Measurements from ENCODE around the gene ATP1A1.

GRCh38 chr1:116350097-116350645 lies 22.9 kb upstream of the ATP1A1 start:
- TF ChIP-seq CTCF (IDR thresholded peaks at IDR 0.05; ENCODE audit: low read length) (no peak), EZH2 (IDR thresholded peaks at IDR 0.05; ENCODE audit: borderline replicate concordance, low read length) (no peak)
